HCT116 (cell line): ENCODE data around the gene TMEM147. TPM values are rescaled to one million over a fixed set of nuclear protein-coding genes. Genes with fewer than 3 reads are reported as not detected.

Source experiments
- ATAC-seq: fragments of 200-7000 bp; cut with Tn5 transposase; 2 replicates; pipeline ENCODE4 v1.9.1; 2020; ENCODE audit warnings: mild to moderate bottlenecking, moderate library complexity
- BruUV-seq: library from RNA; stranded (reverse); fragments of 400-500 nt; replicated peaks from 2 replicates; lab custom pipeline; 2021; lab: Mats Ljungman, UMichigan
- CTCF ChIA-PET: fragments of 300-600 bp; sonication (Branson Sonifier 250); formaldehyde crosslinking; loops from one replicate; lab custom pipeline; 2021; ENCODE audit warnings: antibody characterized with exemption; lab: Charles Lee
- POLR2A ChIA-PET: fragments of 300-600, 350-600 bp; sonication (Branson Sonifier 250); formaldehyde crosslinking; loops from one replicate; lab custom pipeline; 2021; ENCODE audit warnings: antibody characterized with exemption; lab: Charles Lee
- RAD21 ChIA-PET, 2 experiments: fragments of 300-600 bp; sonication (Branson Sonifier 250); formaldehyde crosslinking; loops; one replicate each; lab custom pipeline; 2023; ENCODE audit warnings: low total read pairs in 2 of 2; ENCODE audit not compliant: uncharacterized antibody in 2 of 2, unreplicated experiment in 2 of 2, low non-redundant PET in 1 of 2; lab: Charles Lee
- DNase-seq: peaks from one replicate; pipeline ENCODE4 v3.0.0-alpha.2; 2010; ENCODE audit warnings: low read depth, low spot score
- H2AFZ ChIP-seq: fragments of 200-600 bp; shearing (Covaris generic), sonication (generic); 2 replicates; pipeline ENCODE4 v1.6.1; 2017; ENCODE audit warnings: low read depth, mixed run types, mixed read lengths, antibody characterized with exemption, low read length; ENCODE audit not compliant: poor library complexity, severe bottlenecking
- H3K27ac ChIP-seq: 2 replicates; pipeline ENCODE4 v1.5.1; 2012; ENCODE audit warnings: low read depth, low read length
- H3K27me3 ChIP-seq: fragments of 200-600 bp; sonication (generic); 2 replicates; pipeline ENCODE4 v1.6.1; 2016; ENCODE audit warnings: mixed run types, low read length, mixed read lengths; ENCODE audit not compliant: insufficient read depth
- H3K36me3 ChIP-seq, 2 experiments: fragments of 200-500 bp in 1 of 2; fragments of 200-600 bp in 1 of 2; sonication (Bioruptor generic) in 1 of 2; sonication (generic) in 1 of 2; 2 replicates each; pipeline versions ENCODE4 v1.5.1 to v1.6.1; 2014 to 2016; ENCODE audit warnings: low read length in 2 of 2, inconsistent platforms in 1 of 2, mixed read lengths in 1 of 2, mixed run types in 1 of 2; ENCODE audit not compliant: insufficient read depth in 2 of 2, control insufficient read depth in 1 of 2
- H3K4me1 ChIP-seq, 2 experiments: fragments of 200-600 bp in 1 of 2; sonication (generic) in 1 of 2; 2 replicates each; pipeline versions ENCODE4 v1.5.1 to v1.6.1; 2012 to 2017; ENCODE audit warnings: low read length in 2 of 2, inconsistent platforms in 1 of 2, mild to moderate bottlenecking in 1 of 2, mixed read lengths in 1 of 2, mixed run types in 1 of 2, moderate library complexity in 1 of 2; ENCODE audit not compliant: insufficient read depth in 2 of 2, control insufficient read depth in 1 of 2
- H3K4me2 ChIP-seq: fragments of 200-600 bp; sonication (generic); 2 replicates; pipeline ENCODE4 v1.6.1; 2017; ENCODE audit warnings: mixed run types, low read length, mixed read lengths
- H3K4me3 ChIP-seq, 2 experiments: fragments of 200-600 bp in 1 of 2; sonication (generic) in 1 of 2; replicated peaks in 1 of 2; 2 replicates each; pipeline ENCODE4 v1.5.1; 2011 to 2016; ENCODE audit warnings: low read length in 2 of 2, control low read depth in 1 of 2, low read depth in 1 of 2, mild to moderate bottlenecking in 1 of 2, mixed read lengths in 1 of 2, mixed run types in 1 of 2
- H3K79me2 ChIP-seq: fragments of 200-600 bp; sonication (generic); 2 replicates; pipeline ENCODE4 v1.6.1; 2017; ENCODE audit warnings: mild to moderate bottlenecking, mixed run types, low read length, moderate library complexity, mixed read lengths; ENCODE audit not compliant: insufficient read depth
- H3K9ac ChIP-seq: fragments of 200-600 bp; sonication (generic); 2 replicates; pipeline ENCODE4 v1.6.1; 2016; ENCODE audit warnings: low read length, mixed read lengths
- H3K9me2 ChIP-seq: fragments of 200-600 bp; sonication (generic), shearing (Covaris generic); 2 replicates; pipeline ENCODE4 v1.6.1; 2017; ENCODE audit warnings: mixed run types, mild to moderate bottlenecking, moderate library complexity; ENCODE audit not compliant: insufficient read depth
- H3K9me3 ChIP-seq, 2 experiments: fragments of 200-500 bp in 1 of 2; fragments of 200-600 bp in 1 of 2; sonication (Bioruptor generic) in 1 of 2; sonication (generic) in 1 of 2; 2 replicates each; pipeline ENCODE4 v1.6.1; 2014 to 2017; ENCODE audit warnings: low read length in 2 of 2, mixed read lengths in 2 of 2, inconsistent platforms in 1 of 2, low read depth in 1 of 2, mild to moderate bottlenecking in 1 of 2, mixed run types in 1 of 2, moderate library complexity in 1 of 2; ENCODE audit not compliant: control insufficient read depth in 1 of 2, insufficient read depth in 1 of 2
- H4K20me1 ChIP-seq: fragments of 200-600 bp; sonication (generic), shearing (Covaris generic); 2 replicates; pipeline ENCODE4 v1.6.1; 2017; ENCODE audit warnings: mixed run types, mild to moderate bottlenecking, moderate library complexity; ENCODE audit not compliant: insufficient read depth
- CBX3 ChIP-seq: IDR thresholded peaks from 2 replicates; pipeline ENCODE4 v1.6.1; 2012; ENCODE audit warnings: low read depth
- CEBPB ChIP-seq: IDR thresholded peaks from 2 replicates; pipeline ENCODE4 v1.6.1; 2012; ENCODE audit warnings: low read depth
- CTCF ChIP-seq, 3 experiments: fragments of 200-600 bp in 1 of 3; sonication (generic) in 1 of 3; IDR thresholded peaks in 2 of 3; conservative IDR thresholded peaks in 1 of 3; 2 replicates each; pipeline ENCODE4 v1.5.1; 2012 to 2017; ENCODE audit warnings: low read depth in 2 of 3, low read length in 2 of 3, antibody characterized with exemption in 1 of 3, borderline replicate concordance in 1 of 3, control low read depth in 1 of 3, mild to moderate bottlenecking in 1 of 3, mixed read lengths in 1 of 3, mixed run types in 1 of 3, moderate library complexity in 1 of 3; ENCODE audit not compliant: insufficient read depth in 1 of 3
- EGR1 ChIP-seq: IDR thresholded peaks from 2 replicates; pipeline ENCODE4 v1.6.1; 2012; ENCODE audit warnings: low read depth
- ELF1 ChIP-seq: IDR thresholded peaks from 2 replicates; pipeline ENCODE4 v1.6.1; 2012; ENCODE audit warnings: low read depth, borderline replicate concordance
- EZH2 ChIP-seq: fragments of 200-600 bp; sonication (generic); IDR thresholded peaks from 2 replicates; pipeline ENCODE4 v1.6.1; 2017; ENCODE audit warnings: antibody characterized with exemption, mixed run types
- EZH2phosphoT487 ChIP-seq: fragments of 200-600 bp; IDR thresholded peaks from 2 replicates; pipeline ENCODE4 v1.6.1; 2018; ENCODE audit warnings: antibody characterized with exemption, borderline replicate concordance
- FOSL1 ChIP-seq: IDR thresholded peaks from 2 replicates; pipeline ENCODE4 v1.6.1; 2012; ENCODE audit warnings: low read depth
- MAX ChIP-seq: IDR thresholded peaks from 2 replicates; pipeline ENCODE4 v1.6.1; 2012
- POLR2A ChIP-seq: IDR thresholded peaks from 2 replicates; pipeline ENCODE4 v1.7.0; 2011; ENCODE audit warnings: borderline replicate concordance; ENCODE audit not compliant: insufficient read depth, insufficient read length; ENCODE audit errors: extremely low read depth
- SIN3A ChIP-seq: IDR thresholded peaks from 2 replicates; pipeline ENCODE4 v1.6.1; 2012; ENCODE audit warnings: low read depth
- SP1 ChIP-seq: IDR thresholded peaks from 2 replicates; pipeline ENCODE4 v1.6.1; 2012; ENCODE audit warnings: low read depth
- SRF ChIP-seq: IDR thresholded peaks from 2 replicates; pipeline ENCODE4 v1.6.1; 2012; ENCODE audit warnings: low read depth
- TCF7L2 ChIP-seq: IDR thresholded peaks from 2 replicates; pipeline ENCODE4 v1.7.0; 2011; ENCODE audit warnings: borderline replicate concordance, inconsistent platforms; ENCODE audit not compliant: insufficient read depth, insufficient read length; ENCODE audit errors: extremely low read depth
- YY1 ChIP-seq: IDR thresholded peaks from 2 replicates; pipeline ENCODE4 v1.6.1; 2011; ENCODE audit warnings: low read length, low read depth, moderate library complexity, mild to moderate bottlenecking; ENCODE audit not compliant: insufficient replicate concordance; ENCODE audit errors: extremely low read depth
- ZFX ChIP-seq: fragments of 450-650 bp; IDR thresholded peaks from 2 replicates; pipeline ENCODE4 v1.6.1; 2017
- intact Hi-C: fragments of 100-400 bp; cut with micrococcal nuclease; formaldehyde crosslinking; loops from 2 replicates; pipeline ENCODE4 v1.10.0; 2022
- total RNA-seq: library from RNA; stranded (reverse); gene quantifications from one replicate; pipeline ENCODE4 v1.2.1, GENCODE V29; 2021; ENCODE audit not compliant: unreplicated experiment
- TF ChIP-seq, protein P1 (sequence below): IDR thresholded peaks from 2 replicates; pipeline ENCODE4 v1.6.1; 2012

The TMEM147 gene
- total RNA-seq, 1 experiment from 2014 or later: 128 TPM

DNA sequence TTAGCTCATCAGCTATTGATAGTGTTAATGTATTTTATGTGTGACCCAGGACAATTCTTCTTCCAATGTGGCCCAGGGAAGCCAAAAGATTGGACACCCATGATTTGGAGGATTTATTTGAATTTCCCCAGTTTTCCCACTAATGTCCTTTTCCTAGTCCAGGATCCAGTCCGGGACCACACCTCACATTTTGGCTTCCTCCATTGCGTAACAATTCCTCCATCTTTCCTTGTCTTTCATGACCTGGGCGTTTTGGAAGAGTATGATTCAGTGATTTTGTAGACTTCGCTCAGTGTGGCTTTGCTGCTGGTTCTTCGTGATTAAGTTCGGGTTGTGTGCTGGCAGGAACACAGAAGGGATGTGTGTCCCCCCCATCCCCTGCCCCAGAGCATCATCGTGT lies 21.3 kb downstream of the TMEM147 start:
- no peak overlapping the region for H3K27ac ChIP-seq
- H3K4me3 ChIP-seq: no peak overlapping the region
- H4K20me1 ChIP-seq: no peaks in the 10 kb centered on the region
- DNase-seq (no peak), ATAC-seq (no peak)
- no peaks in the 10 kb centered on the region for H3K27me3 ChIP-seq
- no TSS peak for BruUV-seq
- RAD21 ChIA-PET: no interaction called here
- H3K9ac ChIP-seq: no peak overlapping the region
- CTCF ChIA-PET: no interaction called here
- no peaks in the 10 kb centered on the region for H3K4me1 ChIP-seq
- no peaks in the 10 kb centered on the region for H3K36me3 ChIP-seq
- intact Hi-C loops: no loop called here
- H3K4me2 ChIP-seq: no peak overlapping the region
- no peak overlapping the region for H2AFZ ChIP-seq
- H3K9me3 ChIP-seq: no peaks in the 10 kb centered on the region
- H3K9me2 ChIP-seq: no peaks in the 10 kb centered on the region
- POLR2A ChIA-PET: no interaction called here
- no peaks in the 10 kb centered on the region for H3K79me2 ChIP-seq
- TF ChIP-seq SP1 (no peak), CEBPB (no peak), ZFX (no peak), YY1 (no peak), EZH2phosphoT487 (no peak), TCF7L2 (no peak), ELF1 (no peak), SIN3A (no peak), FOSL1 (no peak)
- TF ChIP-seq, protein P1, sequence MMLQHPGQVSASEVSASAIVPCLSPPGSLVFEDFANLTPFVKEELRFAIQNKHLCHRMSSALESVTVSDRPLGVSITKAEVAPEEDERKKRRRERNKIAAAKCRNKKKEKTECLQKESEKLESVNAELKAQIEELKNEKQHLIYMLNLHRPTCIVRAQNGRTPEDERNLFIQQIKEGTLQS: no peak

- no peak overlapping the region for H3K9ac ChIP-seq
- H3K27me3 ChIP-seq: no peaks in the 10 kb centered on the region
- H3K9me3 ChIP-seq: no peaks in the 10 kb centered on the region
- no peak overlapping the region for H3K27ac ChIP-seq
- H3K4me3 ChIP-seq: no peak overlapping the region
- H2AFZ ChIP-seq: no peak overlapping the region
- H3K4me2 ChIP-seq: no peak overlapping the region
- no TSS peak for BruUV-seq
- ChIA-PET RAD21 (no interaction called here), CTCF (no interaction called here), POLR2A (no interaction called here)
- H3K4me1 ChIP-seq: no peaks in the 10 kb centered on the region
- no peak for DNase-seq
- ATAC-seq: no peak
- no peaks in the 10 kb centered on the region for H3K36me3 ChIP-seq
- no peaks in the 10 kb centered on the region for H3K79me2 ChIP-seq
- H4K20me1 ChIP-seq: no peaks in the 10 kb centered on the region
- intact Hi-C loops: no loop called here
- H3K9me2 ChIP-seq: no peaks in the 10 kb centered on the region
- TF ChIP-seq EGR1 (no peak), SRF (no peak), SIN3A (no peak), MAX (no peak), EZH2 (no peak), POLR2A (no peak), SP1 (no peak), CBX3 (no peak), YY1 (no peak), CTCF (IDR thresholded peaks at IDR 0.05 in 2 of 3, conservative IDR thresholded peaks at IDR 0.05 in 1 of 3; ENCODE audit: borderline replicate concordance in 1 of 3, insufficient read depth in 1 of 3, low read depth in 2 of 3, low read length in 2 of 3) (no peak), ELF1 (no peak)
- TF ChIP-seq, protein P1: no peak
Observed at GRCh38 chr19:35569281-35569781, 23.9 kb downstream of the TMEM147 start.
